HG02981 (cell line): Measurements from ENCODE around the gene SLC26A9.

Experiments
- ATAC-seq: cut with Tn5 transposase; IDR thresholded peaks from one replicate; pipeline ENCODE4 v1.9.1; 2021; ENCODE audit warnings: mild to moderate bottlenecking, moderate library complexity; ENCODE audit not compliant: unreplicated experiment

SLC26A9 gene

DNA sequence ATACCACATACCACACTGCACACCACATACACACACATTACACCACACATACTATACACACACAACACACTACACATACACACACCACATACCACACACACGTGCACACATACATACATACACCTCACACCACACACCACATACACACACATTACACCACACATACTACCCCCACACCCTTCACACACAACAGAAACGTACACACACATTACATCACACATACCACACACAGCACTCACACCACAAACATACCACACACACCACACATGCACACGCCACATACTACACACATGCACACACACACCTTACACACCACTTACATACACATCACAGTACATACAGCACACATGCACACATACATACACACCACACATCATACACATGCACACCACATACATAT lies 31.5 kb upstream of the SLC26A9 start:
- no peak for ATAC-seq

DNA sequence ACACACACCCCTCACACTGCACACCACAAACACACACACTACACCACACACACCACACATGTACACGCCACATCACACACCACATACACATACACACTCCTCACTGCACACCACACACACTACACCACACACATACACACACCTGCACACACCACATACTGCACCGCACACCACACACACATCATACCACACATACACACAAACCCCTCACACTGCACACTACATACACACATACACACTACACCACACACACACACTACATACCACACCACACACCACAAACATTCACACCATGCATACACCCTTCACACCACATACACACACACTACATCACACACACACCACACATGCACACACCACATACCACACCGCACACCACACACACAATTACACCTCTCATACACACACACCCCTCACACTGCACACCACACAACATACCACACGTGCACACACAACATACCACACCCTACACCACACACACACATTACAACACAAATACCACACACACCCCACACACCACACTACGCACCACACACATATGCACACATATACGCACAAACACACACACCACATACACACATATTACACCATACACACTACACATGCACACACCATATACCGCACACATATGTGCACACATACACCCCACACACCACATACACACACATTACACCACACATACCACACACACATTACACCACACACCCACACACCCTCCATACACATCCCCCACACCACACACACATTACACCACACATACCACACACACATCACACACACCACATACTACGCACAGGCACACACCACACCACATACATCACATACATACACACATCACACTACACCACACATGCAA lies 30.3 kb upstream of the SLC26A9 start:
- no peak for ATAC-seq

DNA sequence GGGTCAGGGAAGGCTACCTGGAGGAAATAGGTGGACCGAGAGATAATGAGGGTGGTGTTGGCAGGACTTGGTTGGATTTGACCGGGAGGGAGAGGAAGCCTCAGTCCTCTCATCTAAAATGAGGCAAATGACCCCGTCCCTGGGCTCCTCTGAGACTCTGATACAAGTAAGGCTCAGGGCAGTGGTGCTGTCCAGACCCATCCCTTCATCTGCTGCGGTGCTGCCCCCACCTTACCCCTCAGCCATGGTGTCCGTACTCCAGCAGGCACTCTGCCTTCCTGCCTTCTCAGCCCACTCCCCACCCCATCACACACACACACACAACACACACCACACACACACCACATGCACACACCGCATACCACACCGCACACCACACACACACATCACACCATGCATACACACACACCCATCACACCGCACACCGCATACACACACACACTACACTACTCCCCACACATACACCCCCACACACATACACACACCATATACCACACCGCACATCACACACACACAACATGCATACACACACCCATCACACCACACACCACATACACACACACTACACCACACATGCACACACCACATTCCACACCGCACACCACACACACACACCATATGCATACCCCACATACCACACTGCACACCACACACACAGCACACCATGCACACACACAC lies 29.4 kb upstream of the SLC26A9 start:
- ATAC-seq, result no peak

DNA sequence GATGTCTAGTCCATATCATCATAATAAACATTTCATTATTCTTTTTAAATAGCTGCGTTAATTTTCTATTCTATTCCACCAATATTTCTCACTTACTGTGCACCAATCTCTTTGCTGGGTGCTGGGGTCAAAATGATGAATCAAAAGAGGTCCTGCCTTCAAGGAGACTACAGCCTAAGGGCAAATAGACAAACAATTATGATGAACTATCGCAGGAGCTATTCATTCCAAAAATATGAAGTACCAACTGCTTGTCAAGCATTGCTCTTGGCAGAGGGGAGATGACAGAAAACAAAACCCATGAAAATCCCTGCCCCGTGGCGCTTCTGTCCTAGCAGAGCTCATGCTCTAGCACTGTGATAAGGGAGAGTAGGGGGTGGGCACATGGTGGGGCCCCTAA lies 28.8 kb upstream of the SLC26A9 start:
- ATAC-seq, result no peak

DNA sequence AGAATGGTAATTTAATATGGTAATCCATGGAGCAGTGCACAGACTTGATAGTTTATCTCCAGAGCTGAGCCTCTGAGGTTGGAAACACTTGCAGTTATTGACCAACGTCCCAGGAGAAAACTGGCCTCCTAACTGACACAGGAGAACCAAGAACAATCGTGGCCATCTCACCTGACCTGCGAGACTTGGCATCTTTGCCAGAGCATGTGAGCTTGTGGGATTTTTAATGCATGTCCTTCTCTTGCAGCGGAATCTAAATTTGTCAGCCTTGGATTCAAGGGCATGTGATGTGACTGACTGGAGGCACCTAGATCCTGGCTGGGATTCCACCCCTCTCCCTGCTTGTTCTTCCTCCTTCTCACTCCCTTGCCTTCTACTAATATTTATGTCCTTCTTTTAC lies 27.8 kb upstream of the SLC26A9 start:
- no peak for ATAC-seq

DNA sequence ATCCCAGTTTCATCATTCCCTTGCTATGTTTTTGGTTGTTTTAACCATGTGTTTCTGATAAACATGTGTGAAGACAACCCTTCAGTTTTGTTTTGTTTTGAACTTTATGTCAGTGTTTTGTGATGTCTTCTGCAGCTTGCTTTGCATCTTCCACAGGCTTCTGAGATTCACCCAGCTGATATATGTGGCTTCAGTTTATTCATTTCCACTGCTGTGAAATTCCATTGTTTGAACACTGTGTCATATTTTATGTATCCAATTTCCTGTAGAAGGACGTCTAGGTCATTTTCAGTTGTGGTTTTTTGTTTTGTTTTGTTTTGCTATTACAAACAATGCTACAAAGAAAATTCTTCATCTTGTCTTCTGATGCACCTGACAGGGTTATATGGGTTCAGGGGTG lies 27.2 kb upstream of the SLC26A9 start:
- ATAC-seq, result no peak

DNA sequence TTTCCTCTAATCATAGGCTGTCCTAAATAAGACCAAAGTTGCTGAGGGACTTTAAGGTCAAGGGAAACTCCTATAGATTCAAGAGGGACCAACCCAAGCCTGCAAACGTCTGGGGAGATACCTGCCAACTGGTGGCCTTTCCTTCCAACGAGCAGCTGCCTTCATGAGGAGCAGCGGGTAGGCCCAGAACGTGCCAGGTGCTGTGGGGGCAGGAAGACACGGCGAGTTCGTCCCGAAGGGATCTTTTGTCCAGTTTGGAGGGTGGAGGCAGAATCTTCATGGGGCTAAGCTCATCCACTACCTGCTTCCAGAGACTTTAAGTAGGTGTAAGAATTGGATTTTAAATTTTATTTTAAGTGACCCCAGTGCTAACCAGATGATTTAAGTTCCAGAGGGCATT lies 26.0 kb upstream of the SLC26A9 start:
- ATAC-seq, result no peak

DNA sequence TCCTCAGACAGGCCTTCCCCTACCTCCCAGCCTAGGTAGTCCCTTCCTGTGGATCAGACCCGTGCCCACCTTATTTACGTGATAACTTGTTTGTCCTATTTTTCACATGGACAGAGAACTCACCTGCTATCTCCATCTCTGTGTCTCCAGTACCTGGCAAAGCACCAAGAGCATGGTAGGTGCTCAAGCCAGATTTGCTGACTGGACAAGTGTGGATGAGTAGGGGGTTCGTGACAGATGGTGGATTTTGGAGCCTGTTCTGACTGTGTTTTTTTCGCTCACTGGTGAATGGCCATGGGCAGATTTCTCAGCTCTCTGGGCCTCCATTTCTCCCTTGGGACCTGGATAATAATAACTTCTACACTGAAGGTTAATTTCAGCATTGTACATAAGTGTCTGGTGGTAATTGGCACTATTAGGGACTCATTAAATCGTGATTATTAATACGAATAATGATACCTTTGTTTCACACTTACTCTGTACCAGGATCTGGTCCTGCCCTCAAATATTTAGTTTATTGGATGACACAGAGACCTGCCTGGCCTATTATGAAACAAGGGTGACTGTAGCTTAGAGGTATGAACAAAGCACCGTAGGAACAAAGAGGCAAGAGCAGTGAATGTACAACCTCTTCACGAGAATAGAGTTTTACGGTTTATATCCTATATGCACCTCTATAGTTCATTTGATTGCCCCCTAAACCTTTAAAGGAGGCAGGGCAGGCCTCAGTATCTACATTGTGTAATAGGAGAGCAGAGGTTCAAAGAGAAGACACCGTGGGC lies 24.5 kb upstream of the SLC26A9 start:
- ATAC-seq, result no peak

DNA sequence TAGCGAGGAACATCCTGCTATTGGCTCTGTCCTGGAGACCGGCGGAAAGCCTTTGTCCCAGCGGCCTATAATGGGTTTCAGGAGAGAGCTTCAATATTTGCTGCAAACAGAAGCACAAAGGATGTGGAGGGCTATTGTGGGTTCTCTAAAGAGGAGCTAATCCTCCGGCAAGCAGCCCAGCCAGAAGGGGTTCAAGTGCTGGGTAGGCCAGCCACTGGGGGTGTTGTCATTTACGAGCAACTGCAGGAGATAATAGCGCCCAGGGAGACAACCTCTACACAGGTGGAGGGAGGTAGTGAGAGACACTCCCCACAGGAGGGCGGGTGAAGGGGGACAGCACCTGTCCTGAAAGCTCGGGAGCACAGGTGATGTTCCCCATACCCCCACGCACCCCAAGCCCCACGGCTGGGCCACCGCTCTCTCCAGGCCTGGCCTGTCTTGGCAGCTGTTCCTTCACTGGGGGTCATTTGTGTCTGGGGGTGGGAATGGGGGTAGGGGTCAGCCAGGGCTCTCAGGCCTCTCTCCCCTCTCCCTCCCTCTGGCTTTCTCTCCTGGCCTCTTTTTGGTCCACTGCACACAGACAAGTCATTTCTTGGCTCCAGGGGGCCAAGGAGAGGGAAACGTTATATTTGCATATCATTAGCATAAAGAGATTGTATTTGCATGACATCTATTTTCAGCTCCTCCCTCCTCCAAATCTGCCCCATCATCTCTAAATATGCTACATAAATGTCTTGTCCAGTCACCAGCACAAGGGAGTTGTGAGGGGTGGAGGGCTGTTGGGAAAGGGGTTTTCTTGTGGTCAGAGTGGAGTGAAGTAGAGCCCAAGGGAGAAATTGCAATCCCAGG lies 22.0 kb upstream of the SLC26A9 start:
- ATAC-seq, result no peak

DNA sequence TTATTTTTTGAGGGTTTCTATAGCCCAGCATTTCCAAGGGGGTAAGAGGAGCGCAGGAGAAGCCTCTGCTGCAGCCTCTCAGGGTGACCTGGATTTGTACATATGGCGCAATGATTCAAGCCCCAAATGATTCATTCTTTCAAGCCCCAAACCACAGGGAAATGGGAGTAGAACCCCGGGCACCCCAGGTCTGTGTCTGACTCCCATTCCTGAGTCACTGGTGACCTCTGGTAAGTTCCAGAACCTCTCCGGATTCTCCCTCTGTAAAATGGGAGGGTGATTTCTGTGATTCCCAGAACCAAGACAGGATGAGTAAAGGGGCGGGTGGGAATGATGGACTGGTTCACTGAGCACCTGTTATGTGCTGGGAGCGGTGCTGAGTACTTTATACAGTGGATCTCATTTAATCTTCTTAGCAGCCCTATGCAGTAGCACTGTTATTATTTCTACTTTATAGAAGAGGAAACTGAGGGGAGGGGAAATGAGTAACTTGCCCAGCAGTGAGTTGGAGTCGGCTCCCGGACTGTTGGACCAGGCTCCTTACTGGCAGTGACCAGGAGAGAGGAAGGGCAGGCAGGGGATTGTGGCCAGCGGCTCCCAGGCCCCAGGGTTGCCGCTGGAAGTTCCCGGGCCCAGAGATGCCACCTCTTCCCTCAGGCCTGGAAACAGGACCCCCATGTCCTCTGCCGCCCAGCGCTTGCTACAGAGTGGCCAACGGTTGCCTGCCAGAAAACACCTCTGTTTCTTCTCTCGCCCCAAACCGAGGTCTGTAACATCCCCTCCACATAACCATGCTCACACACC lies 20.3 kb upstream of the SLC26A9 start:
- ATAC-seq, result no peak

DNA sequence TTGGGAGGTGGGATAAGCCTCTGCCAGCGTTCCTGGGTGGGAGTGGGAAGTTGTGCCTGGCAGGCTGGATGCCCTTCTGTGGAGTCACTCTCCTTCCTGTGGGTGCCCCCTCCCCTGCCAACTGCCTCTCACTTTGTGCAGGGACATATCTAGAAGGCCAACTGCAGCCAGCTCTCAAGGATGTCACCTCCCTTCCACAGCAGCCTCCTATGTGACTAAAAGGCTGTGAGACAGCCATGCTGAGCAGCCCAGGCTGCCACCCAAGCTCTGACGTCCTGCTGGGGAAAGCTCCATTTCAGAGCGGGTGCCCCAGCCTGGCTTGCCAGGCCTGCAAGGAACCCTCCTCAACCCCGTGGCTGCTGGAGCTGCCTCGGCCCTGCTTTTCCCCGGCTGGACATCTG lies 19.6 kb upstream of the SLC26A9 start:
- no peak for ATAC-seq

DNA sequence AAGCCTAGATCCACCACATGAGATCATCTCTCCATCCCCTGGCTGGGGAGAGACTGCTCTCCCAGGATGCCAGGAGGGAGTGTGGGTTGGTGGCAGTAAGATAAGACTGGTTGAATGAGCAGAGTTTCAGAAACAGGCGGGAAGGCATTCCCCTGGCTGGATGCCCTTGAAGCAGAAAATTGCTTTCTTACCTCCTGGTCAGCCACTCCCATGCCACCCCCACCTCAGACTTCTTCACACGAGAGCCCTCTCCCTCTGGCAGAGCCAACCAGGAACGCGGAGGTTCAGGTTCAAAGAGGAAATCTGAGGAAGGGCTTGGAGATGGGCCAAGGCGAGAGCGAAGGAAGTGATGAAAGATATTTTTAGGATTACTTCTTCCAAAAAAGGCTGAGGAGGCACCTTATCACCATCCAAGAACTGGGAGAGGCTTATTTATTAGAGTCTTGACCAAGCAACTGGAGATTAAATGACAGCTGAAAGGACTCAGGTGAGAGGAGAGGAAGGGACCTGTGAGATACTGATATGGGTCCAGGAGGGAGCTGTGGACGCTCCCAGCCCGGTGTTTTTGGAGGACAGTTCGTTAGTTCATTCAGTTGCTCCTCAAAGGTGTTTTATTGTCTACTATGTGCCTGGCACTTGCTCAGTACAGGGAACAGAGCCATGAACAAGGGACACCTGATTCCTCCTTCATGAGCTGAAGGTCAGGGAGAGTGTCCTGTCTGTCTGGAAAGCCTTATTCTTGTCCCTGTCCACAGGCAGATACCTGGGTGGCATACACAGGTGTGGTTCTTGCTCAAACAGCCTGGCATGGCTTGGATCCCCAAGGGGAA lies 18.9 kb upstream of the SLC26A9 start:
- no peak for ATAC-seq

DNA sequence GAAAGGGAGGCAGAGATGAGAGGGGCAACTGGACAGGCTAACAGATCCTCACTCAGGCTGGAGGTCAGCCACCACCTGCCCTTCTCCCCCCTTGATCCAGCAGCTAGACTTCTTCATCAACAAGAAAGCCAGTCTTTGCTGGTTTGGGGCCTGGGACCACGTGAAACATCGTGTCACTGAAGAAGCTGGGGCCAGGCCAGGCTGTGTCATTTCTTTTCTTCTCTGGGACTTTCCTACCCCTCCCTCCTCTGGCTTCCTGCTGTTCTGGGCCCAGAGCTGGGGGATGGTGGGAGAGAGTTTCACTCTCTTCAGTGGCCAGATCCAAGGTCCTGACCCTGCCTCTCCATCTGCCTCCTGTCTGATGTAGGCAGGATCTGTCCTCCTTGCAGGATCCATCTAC lies 18.1 kb upstream of the SLC26A9 start:
- ATAC-seq, result no peak

DNA sequence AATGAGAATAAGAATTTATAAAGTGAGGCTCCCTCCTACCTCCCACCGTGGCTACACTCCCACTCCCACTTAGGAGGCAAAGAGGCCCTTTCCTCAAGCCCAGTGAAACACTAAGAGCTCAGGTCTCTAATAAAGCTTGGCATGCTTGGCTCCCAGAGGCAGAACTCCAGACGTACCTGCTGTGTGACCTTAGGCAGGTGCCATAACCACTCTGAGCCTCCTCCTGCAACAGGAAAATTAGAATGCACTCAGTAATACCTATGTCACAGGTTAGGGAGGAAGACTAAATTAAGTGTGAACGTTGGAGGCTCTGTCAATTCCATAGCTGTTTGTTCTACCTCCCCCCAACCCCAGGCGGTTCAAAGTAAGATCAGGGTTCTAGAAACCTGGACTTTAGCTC lies 16.5 kb upstream of the SLC26A9 start:
- ATAC-seq, result no peak

DNA sequence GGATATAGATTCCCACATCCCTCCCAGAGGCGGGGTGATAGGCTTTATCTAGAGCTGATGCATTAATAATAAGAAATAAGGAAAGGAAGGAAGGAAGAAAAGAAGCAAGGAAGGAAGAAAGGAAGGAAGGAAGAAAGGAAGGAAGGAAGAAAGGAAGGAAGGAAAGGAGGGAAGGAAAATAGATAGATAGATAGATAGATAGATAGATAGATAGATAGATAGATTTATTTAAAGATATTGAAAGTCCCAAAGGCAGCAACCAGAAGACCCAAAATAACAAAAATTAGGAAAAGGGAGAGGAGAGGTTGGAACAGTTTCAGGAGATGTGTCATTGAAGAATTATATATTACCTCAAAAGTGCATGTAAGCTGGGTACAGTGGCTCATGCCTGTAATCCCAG lies 12.2 kb upstream of the SLC26A9 start:
- no peak for ATAC-seq

DNA sequence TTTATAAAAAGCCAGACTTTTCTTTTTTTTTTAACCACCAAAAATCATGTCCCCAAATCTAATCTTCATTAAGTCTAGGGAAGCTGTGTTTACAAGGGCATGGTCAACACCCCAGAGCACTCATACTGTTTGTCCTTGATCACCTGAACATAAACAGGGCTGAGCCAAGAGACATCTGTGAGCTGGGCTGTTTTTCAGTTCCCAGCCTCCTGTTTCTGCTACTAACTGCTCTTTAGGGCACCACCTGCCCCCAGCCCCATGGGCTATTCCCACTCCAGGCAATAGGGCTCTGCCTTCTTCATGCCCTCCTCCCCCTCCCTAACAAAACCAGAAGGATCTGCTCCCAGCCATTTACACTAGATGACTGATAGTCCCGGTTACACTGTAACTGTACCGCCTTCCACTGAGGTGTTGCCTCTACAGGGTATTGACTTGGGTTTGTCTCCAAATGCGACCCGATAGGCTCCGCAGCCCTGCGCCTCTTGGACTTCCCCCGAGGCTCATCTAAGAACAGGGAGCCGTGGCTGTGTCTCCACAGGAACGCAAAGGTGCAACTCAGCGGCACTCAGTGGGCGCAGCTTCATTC lies 11.7 kb upstream of the SLC26A9 start:
- no peak for ATAC-seq

DNA sequence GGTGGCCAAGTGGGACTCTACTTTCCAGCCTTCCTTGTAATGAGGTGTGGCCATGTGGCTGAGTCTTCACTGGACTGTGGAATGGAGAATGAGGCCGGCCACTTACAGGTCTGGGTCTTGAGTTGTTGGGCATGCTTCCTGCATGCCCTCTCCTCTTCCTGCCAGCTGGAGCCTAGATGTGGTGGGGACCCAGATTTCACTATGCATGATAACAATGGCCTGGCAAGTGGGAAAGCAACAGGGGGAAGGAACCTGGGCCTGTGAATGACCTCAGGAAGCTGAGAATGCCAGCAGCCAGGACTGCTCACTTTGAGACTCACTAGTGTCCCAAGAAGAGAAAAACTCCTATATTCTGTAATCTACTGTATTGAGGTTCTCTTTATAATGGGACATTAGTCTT lies 8.5 kb upstream of the SLC26A9 start:
- no peak for ATAC-seq

DNA sequence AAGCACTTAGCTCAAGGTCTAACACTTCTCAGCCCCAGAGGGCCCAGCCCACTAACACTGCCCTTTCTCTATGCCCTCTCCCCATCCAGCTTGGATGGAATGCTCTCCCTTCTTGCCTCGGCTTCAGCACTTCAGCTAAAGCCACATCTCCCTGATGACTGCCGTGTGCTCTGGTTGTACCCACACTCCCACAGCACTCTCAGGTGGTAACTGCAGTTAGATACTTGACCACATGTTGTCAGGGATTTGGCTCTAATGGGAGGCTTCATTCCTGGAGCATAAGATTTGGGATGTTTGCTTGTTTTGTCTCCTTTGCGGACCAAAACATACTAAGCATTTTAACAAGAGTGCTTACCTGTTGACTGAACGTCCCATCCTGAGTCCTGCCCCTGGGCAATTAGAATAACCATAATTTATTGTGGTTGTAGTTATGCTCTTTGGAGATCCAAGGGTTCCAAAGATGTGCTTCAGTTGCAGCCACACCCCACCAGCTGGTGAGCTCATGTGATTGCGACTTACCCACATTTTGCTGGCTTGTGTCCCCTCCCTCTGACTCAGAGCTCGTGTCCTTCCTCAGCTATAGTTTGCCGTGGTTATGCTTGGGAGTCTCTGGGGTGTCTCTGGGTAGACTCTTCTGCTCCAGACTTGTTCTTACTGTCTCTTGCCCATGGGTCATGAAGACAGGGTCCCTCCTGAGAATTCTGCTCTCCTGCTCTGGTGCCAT lies 7.7 kb upstream of the SLC26A9 start:
- no peak for ATAC-seq
